AG04450 (cell line): ENCODE data around the gene CAVIN2. TPM values are rescaled to one million over a fixed set of nuclear protein-coding genes. Genes with fewer than 3 reads are reported as not detected.
A peak's percentile ranks its signal among the peaks of the same experiment; 100 is the strongest.

Experiments
- CTCF ChIA-PET: fragments of 300-600, 350-600 bp; formaldehyde crosslinking; extraction: SDS; loops from one replicate; lab custom pipeline; 2022; ENCODE audit warnings: antibody characterized with exemption, inconsistent platforms; lab: Charles Lee
- POLR2A ChIA-PET: fragments of 350-600 bp; formaldehyde crosslinking; extraction: SDS; loops from one replicate; lab custom pipeline; 2021; ENCODE audit warnings: antibody characterized with exemption, inconsistent platforms; lab: Yijun Ruan, JAX
- DNase-seq: peaks from one replicate; pipeline ENCODE4 v3.0.0-alpha.2; 2011; ENCODE audit warnings: low read depth, low spot score
- H3K27ac ChIP-seq: one replicate; pipeline ENCODE4 v1.5.1; 2012; ENCODE audit warnings: low read depth, low read length, control low read depth
- H3K27me3 ChIP-seq: one replicate; pipeline ENCODE4 v1.6.0; 2012; ENCODE audit warnings: low read length; ENCODE audit not compliant: control insufficient read depth, insufficient read depth
- H3K4me3 ChIP-seq: 2 replicates; pipeline ENCODE4 v1.5.1; 2011; ENCODE audit warnings: mild to moderate bottlenecking, low read depth, low read length, control low read depth
- H3K9me3 ChIP-seq: 2 replicates; pipeline ENCODE4 v1.5.1; 2012; ENCODE audit warnings: low read length; ENCODE audit not compliant: control insufficient read depth, insufficient read depth
- polyA plus RNA-seq: library from polyadenylated mRNA; depleted of rRNA; stranded (reverse); fragments of >200 nt; gene quantifications from 2 replicates; pipeline ENCODE4 v1.2.3, GENCODE V29; 2011
- TF ChIP-seq, protein P1 (sequence below): IDR thresholded peaks from 2 replicates; pipeline ENCODE4 v1.5.1; 2011; ENCODE audit warnings: low read depth, low read length, control low read depth, inconsistent platforms

The CAVIN2 gene
- polyA plus RNA-seq, 1 experiment = 26.1 TPM

GRCh38 chr2:191797500-191797899, 49.4 kb downstream of the CAVIN2 start:
- POLR2A ChIA-PET = no interaction called here
- TF ChIP-seq, protein P1, sequence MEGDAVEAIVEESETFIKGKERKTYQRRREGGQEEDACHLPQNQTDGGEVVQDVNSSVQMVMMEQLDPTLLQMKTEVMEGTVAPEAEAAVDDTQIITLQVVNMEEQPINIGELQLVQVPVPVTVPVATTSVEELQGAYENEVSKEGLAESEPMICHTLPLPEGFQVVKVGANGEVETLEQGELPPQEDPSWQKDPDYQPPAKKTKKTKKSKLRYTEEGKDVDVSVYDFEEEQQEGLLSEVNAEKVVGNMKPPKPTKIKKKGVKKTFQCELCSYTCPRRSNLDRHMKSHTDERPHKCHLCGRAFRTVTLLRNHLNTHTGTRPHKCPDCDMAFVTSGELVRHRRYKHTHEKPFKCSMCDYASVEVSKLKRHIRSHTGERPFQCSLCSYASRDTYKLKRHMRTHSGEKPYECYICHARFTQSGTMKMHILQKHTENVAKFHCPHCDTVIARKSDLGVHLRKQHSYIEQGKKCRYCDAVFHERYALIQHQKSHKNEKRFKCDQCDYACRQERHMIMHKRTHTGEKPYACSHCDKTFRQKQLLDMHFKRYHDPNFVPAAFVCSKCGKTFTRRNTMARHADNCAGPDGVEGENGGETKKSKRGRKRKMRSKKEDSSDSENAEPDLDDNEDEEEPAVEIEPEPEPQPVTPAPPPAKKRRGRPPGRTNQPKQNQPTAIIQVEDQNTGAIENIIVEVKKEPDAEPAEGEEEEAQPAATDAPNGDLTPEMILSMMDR = no peak
- DNase-seq = no peak
- Histone ChIP-seq H3K27me3 (no peaks in the 10 kb centered on the region), H3K4me3 (no peak overlapping the region), H3K9me3 (no peaks in the 10 kb centered on the region), H3K27ac (no peak overlapping the region)
- CTCF ChIA-PET = interaction anchor here (1.8 kb wide), 1 partner anchor 365 kb away, joined by 7 read pairs; no protein-coding TSS in a partner anchor

DNA sequence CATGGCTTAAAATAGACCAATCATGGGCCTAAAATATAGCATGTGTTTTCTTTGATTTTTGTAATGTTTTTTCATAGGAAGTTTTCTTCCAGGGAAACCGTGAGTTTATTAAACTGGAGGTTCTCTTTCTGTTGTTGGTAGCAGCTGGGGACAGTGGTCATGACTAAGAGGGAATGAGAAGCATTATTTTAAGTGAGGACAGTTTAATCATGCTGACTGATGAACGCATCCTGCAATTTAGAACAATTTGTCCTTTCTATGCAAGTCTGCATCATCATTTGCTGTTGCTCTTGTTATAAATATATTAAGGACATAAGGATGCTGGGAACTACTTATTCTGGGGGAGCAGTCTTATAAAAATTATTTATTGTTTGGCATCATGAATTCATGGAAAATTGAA, 51.2 kb downstream of the CAVIN2 start:
- Histone ChIP-seq H3K27me3 (no peaks in the 10 kb centered on the region), H3K4me3 (no peak overlapping the region), H3K27ac (no peak overlapping the region), H3K9me3 (no peaks in the 10 kb centered on the region)
- ChIA-PET POLR2A (no interaction called here), CTCF (interaction anchor here (0.6 to 1.7 kb wide), 2 partner anchors 16 to 230 kb away, joined by 3 to 9 read pairs; no protein-coding TSS in a partner anchor)
- TF ChIP-seq, protein P1 = no peak
- DNase-seq = no peak

- TF ChIP-seq, protein P1 = no peak
- POLR2A ChIA-PET = no interaction called here
- no peak overlapping the region for H3K4me3 ChIP-seq
- CTCF ChIA-PET = no interaction called here
- no peaks in the 10 kb centered on the region for H3K27me3 ChIP-seq
- H3K27ac ChIP-seq = no peak overlapping the region
- H3K9me3 ChIP-seq = no peaks in the 10 kb centered on the region
- DNase-seq = no peak
Measured at GRCh38 chr2:191791953-191792560, 54.8 kb downstream of the CAVIN2 start.

GRCh38 chr2:191790737-191791136, 56.2 kb downstream of the CAVIN2 start:
- no peaks in the 10 kb centered on the region for H3K9me3 ChIP-seq
- no peak overlapping the region for H3K4me3 ChIP-seq
- H3K27me3 ChIP-seq = no peaks in the 10 kb centered on the region
- no peak overlapping the region for H3K27ac ChIP-seq
- DNase-seq = peak; percentile 65
- ChIA-PET CTCF (interaction anchor here (1.1 to 1.4 kb wide), 2 partner anchors 33 to 371 kb away, joined by 3 read pairs; no protein-coding TSS in a partner anchor), POLR2A (no interaction called here)
- TF ChIP-seq, protein P1 = no peak

- CTCF ChIA-PET = interaction anchor here (1.0 to 1.9 kb wide), 4 partner anchors 23 to 372 kb away, joined by 3 to 9 read pairs (median 4); no protein-coding TSS in a partner anchor
- no peak for DNase-seq
- TF ChIP-seq, protein P1 = no peak
Measured at GRCh38 chr2:191789796-191790195, 57.1 kb downstream of the CAVIN2 start.

More at GRCh38 chr2:191789796-191790195, 57.1 kb downstream of the CAVIN2 start:
- Histone ChIP-seq H3K9me3 (no peaks in the 10 kb centered on the region), H3K4me3 (no peak overlapping the region), H3K27ac (no peak overlapping the region), H3K27me3 (no peaks in the 10 kb centered on the region)
- POLR2A ChIA-PET = no interaction called here
